HCT116 (cell line): Measurements from ENCODE around the gene TMEM187. TPM values are rescaled to one million over a fixed set of nuclear protein-coding genes. Genes with fewer than 3 reads are reported as not detected.

Experiments
- ATAC-seq: fragments of 200-7000 bp; cut with Tn5 transposase; 2 replicates; pipeline ENCODE4 v1.9.1; 2020; ENCODE audit warnings: mild to moderate bottlenecking, moderate library complexity
- BruUV-seq: library from RNA; stranded (reverse); fragments of 400-500 nt; replicated peaks from 2 replicates; lab custom pipeline; 2021; lab: Mats Ljungman, UMichigan
- CTCF ChIA-PET: fragments of 300-600 bp; sonication (Branson Sonifier 250); formaldehyde crosslinking; loops from one replicate; lab custom pipeline; 2021; ENCODE audit warnings: antibody characterized with exemption; lab: Charles Lee
- POLR2A ChIA-PET: fragments of 300-600, 350-600 bp; sonication (Branson Sonifier 250); formaldehyde crosslinking; loops from one replicate; lab custom pipeline; 2021; ENCODE audit warnings: antibody characterized with exemption; lab: Charles Lee
- RAD21 ChIA-PET, 2 experiments: fragments of 300-600 bp; sonication (Branson Sonifier 250); formaldehyde crosslinking; loops; one replicate each; lab custom pipeline; 2023; ENCODE audit warnings: low total read pairs in 2 of 2; ENCODE audit not compliant: uncharacterized antibody in 2 of 2, unreplicated experiment in 2 of 2, low non-redundant PET in 1 of 2; lab: Charles Lee
- DNase-seq: peaks from one replicate; pipeline ENCODE4 v3.0.0-alpha.2; 2010; ENCODE audit warnings: low read depth, low spot score
- H2AFZ ChIP-seq: fragments of 200-600 bp; shearing (Covaris generic), sonication (generic); 2 replicates; pipeline ENCODE4 v1.6.1; 2017; ENCODE audit warnings: low read depth, mixed run types, mixed read lengths, antibody characterized with exemption, low read length; ENCODE audit not compliant: poor library complexity, severe bottlenecking
- H3K27ac ChIP-seq: 2 replicates; pipeline ENCODE4 v1.5.1; 2012; ENCODE audit warnings: low read depth, low read length
- H3K27me3 ChIP-seq: fragments of 200-600 bp; sonication (generic); 2 replicates; pipeline ENCODE4 v1.6.1; 2016; ENCODE audit warnings: mixed run types, low read length, mixed read lengths; ENCODE audit not compliant: insufficient read depth
- H3K36me3 ChIP-seq, 2 experiments: fragments of 200-500 bp in 1 of 2; fragments of 200-600 bp in 1 of 2; sonication (Bioruptor generic) in 1 of 2; sonication (generic) in 1 of 2; 2 replicates each; pipeline versions ENCODE4 v1.5.1 to v1.6.1; 2014 to 2016; ENCODE audit warnings: low read length in 2 of 2, inconsistent platforms in 1 of 2, mixed read lengths in 1 of 2, mixed run types in 1 of 2; ENCODE audit not compliant: insufficient read depth in 2 of 2, control insufficient read depth in 1 of 2
- H3K4me1 ChIP-seq, 2 experiments: fragments of 200-600 bp in 1 of 2; sonication (generic) in 1 of 2; 2 replicates each; pipeline versions ENCODE4 v1.5.1 to v1.6.1; 2012 to 2017; ENCODE audit warnings: low read length in 2 of 2, inconsistent platforms in 1 of 2, mild to moderate bottlenecking in 1 of 2, mixed read lengths in 1 of 2, mixed run types in 1 of 2, moderate library complexity in 1 of 2; ENCODE audit not compliant: insufficient read depth in 2 of 2, control insufficient read depth in 1 of 2
- H3K4me2 ChIP-seq: fragments of 200-600 bp; sonication (generic); 2 replicates; pipeline ENCODE4 v1.6.1; 2017; ENCODE audit warnings: mixed run types, low read length, mixed read lengths
- H3K4me3 ChIP-seq, 2 experiments: fragments of 200-600 bp in 1 of 2; sonication (generic) in 1 of 2; replicated peaks in 1 of 2; 2 replicates each; pipeline ENCODE4 v1.5.1; 2011 to 2016; ENCODE audit warnings: low read length in 2 of 2, control low read depth in 1 of 2, low read depth in 1 of 2, mild to moderate bottlenecking in 1 of 2, mixed read lengths in 1 of 2, mixed run types in 1 of 2
- H3K79me2 ChIP-seq: fragments of 200-600 bp; sonication (generic); 2 replicates; pipeline ENCODE4 v1.6.1; 2017; ENCODE audit warnings: mild to moderate bottlenecking, mixed run types, low read length, moderate library complexity, mixed read lengths; ENCODE audit not compliant: insufficient read depth
- H3K9ac ChIP-seq: fragments of 200-600 bp; sonication (generic); 2 replicates; pipeline ENCODE4 v1.6.1; 2016; ENCODE audit warnings: low read length, mixed read lengths
- H3K9me2 ChIP-seq: fragments of 200-600 bp; sonication (generic), shearing (Covaris generic); 2 replicates; pipeline ENCODE4 v1.6.1; 2017; ENCODE audit warnings: mixed run types, mild to moderate bottlenecking, moderate library complexity; ENCODE audit not compliant: insufficient read depth
- H3K9me3 ChIP-seq, 2 experiments: fragments of 200-500 bp in 1 of 2; fragments of 200-600 bp in 1 of 2; sonication (Bioruptor generic) in 1 of 2; sonication (generic) in 1 of 2; 2 replicates each; pipeline ENCODE4 v1.6.1; 2014 to 2017; ENCODE audit warnings: low read length in 2 of 2, mixed read lengths in 2 of 2, inconsistent platforms in 1 of 2, low read depth in 1 of 2, mild to moderate bottlenecking in 1 of 2, mixed run types in 1 of 2, moderate library complexity in 1 of 2; ENCODE audit not compliant: control insufficient read depth in 1 of 2, insufficient read depth in 1 of 2
- H4K20me1 ChIP-seq: fragments of 200-600 bp; sonication (generic), shearing (Covaris generic); 2 replicates; pipeline ENCODE4 v1.6.1; 2017; ENCODE audit warnings: mixed run types, mild to moderate bottlenecking, moderate library complexity; ENCODE audit not compliant: insufficient read depth
- CBX3 ChIP-seq: IDR thresholded peaks from 2 replicates; pipeline ENCODE4 v1.6.1; 2012; ENCODE audit warnings: low read depth
- CEBPB ChIP-seq: IDR thresholded peaks from 2 replicates; pipeline ENCODE4 v1.6.1; 2012; ENCODE audit warnings: low read depth
- EGR1 ChIP-seq: IDR thresholded peaks from 2 replicates; pipeline ENCODE4 v1.6.1; 2012; ENCODE audit warnings: low read depth
- JUND ChIP-seq: IDR thresholded peaks from 2 replicates; pipeline ENCODE4 v1.6.1; 2012
- POLR2AphosphoS5 ChIP-seq: IDR thresholded peaks from 2 replicates; pipeline ENCODE4 v1.6.1; 2011; ENCODE audit warnings: mild to moderate bottlenecking, low read depth, low read length, moderate library complexity
- RAD21 ChIP-seq: IDR thresholded peaks from 2 replicates; pipeline ENCODE4 v1.6.1; 2012; ENCODE audit warnings: low read depth, mild to moderate bottlenecking
- SRF ChIP-seq: IDR thresholded peaks from 2 replicates; pipeline ENCODE4 v1.6.1; 2012; ENCODE audit warnings: low read depth
- TCF7L2 ChIP-seq: IDR thresholded peaks from 2 replicates; pipeline ENCODE4 v1.7.0; 2011; ENCODE audit warnings: borderline replicate concordance, inconsistent platforms; ENCODE audit not compliant: insufficient read depth, insufficient read length; ENCODE audit errors: extremely low read depth
- intact Hi-C: fragments of 100-400 bp; cut with micrococcal nuclease; formaldehyde crosslinking; loops from 2 replicates; pipeline ENCODE4 v1.10.0; 2022
- total RNA-seq: library from RNA; stranded (reverse); gene quantifications from one replicate; pipeline ENCODE4 v1.2.1, GENCODE V29; 2021; ENCODE audit not compliant: unreplicated experiment
- TF ChIP-seq, protein P1 (sequence below): IDR thresholded peaks from 2 replicates; pipeline ENCODE4 v1.6.1; 2012
- TF ChIP-seq, protein P2 (sequence below): IDR thresholded peaks from 2 replicates; pipeline ENCODE4 v1.6.1; 2012; ENCODE audit warnings: low read depth
- TF ChIP-seq, protein P3 (sequence below): IDR thresholded peaks from 2 replicates; pipeline ENCODE4 v1.6.1; 2011; ENCODE audit warnings: mild to moderate bottlenecking, low read length, moderate library complexity; ENCODE audit not compliant: insufficient replicate concordance; ENCODE audit errors: extremely low read depth
- TF ChIP-seq, protein P4 (sequence below), 3 experiments: fragments of 200-600 bp in 1 of 3; sonication (generic) in 1 of 3; IDR thresholded peaks in 2 of 3; conservative IDR thresholded peaks in 1 of 3; 2 replicates each; pipeline ENCODE4 v1.5.1; 2012 to 2017; ENCODE audit warnings: low read depth in 2 of 3, low read length in 2 of 3, antibody characterized with exemption in 1 of 3, borderline replicate concordance in 1 of 3, control low read depth in 1 of 3, mild to moderate bottlenecking in 1 of 3, mixed read lengths in 1 of 3, mixed run types in 1 of 3, moderate library complexity in 1 of 3; ENCODE audit not compliant: insufficient read depth in 1 of 3

The TMEM187 gene
- total RNA-seq, 1 experiment from 2014 or later, result 12.6 TPM

DNA sequence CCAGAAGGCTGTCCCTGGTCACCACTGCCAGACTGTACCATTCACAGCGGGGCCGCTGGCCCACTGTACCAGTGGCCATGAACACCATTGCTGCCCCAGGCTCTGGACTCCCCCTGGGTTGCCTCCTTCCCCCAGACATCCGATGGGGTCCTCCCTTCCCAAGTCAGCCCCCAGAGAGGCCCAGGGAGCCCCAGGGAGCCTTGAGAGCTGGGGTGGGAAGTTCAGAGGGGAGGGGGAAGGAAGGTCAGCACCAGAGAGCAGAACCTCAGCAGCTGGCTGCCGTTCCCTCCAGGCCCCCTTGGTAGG, 46.0 kb upstream of the TMEM187 start:
- TF ChIP-seq, protein P1, sequence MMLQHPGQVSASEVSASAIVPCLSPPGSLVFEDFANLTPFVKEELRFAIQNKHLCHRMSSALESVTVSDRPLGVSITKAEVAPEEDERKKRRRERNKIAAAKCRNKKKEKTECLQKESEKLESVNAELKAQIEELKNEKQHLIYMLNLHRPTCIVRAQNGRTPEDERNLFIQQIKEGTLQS, result no peak
- TF ChIP-seq, protein P2, sequence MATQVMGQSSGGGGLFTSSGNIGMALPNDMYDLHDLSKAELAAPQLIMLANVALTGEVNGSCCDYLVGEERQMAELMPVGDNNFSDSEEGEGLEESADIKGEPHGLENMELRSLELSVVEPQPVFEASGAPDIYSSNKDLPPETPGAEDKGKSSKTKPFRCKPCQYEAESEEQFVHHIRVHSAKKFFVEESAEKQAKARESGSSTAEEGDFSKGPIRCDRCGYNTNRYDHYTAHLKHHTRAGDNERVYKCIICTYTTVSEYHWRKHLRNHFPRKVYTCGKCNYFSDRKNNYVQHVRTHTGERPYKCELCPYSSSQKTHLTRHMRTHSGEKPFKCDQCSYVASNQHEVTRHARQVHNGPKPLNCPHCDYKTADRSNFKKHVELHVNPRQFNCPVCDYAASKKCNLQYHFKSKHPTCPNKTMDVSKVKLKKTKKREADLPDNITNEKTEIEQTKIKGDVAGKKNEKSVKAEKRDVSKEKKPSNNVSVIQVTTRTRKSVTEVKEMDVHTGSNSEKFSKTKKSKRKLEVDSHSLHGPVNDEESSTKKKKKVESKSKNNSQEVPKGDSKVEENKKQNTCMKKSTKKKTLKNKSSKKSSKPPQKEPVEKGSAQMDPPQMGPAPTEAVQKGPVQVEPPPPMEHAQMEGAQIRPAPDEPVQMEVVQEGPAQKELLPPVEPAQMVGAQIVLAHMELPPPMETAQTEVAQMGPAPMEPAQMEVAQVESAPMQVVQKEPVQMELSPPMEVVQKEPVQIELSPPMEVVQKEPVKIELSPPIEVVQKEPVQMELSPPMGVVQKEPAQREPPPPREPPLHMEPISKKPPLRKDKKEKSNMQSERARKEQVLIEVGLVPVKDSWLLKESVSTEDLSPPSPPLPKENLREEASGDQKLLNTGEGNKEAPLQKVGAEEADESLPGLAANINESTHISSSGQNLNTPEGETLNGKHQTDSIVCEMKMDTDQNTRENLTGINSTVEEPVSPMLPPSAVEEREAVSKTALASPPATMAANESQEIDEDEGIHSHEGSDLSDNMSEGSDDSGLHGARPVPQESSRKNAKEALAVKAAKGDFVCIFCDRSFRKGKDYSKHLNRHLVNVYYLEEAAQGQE, result no peak
- TF ChIP-seq CBX3 (no peak), CEBPB (no peak), POLR2AphosphoS5 (no peak), RAD21 (no peak), JUND (no peak), EGR1 (no peak), SRF (no peak), TCF7L2 (no peak)
- TF ChIP-seq, protein P3, sequence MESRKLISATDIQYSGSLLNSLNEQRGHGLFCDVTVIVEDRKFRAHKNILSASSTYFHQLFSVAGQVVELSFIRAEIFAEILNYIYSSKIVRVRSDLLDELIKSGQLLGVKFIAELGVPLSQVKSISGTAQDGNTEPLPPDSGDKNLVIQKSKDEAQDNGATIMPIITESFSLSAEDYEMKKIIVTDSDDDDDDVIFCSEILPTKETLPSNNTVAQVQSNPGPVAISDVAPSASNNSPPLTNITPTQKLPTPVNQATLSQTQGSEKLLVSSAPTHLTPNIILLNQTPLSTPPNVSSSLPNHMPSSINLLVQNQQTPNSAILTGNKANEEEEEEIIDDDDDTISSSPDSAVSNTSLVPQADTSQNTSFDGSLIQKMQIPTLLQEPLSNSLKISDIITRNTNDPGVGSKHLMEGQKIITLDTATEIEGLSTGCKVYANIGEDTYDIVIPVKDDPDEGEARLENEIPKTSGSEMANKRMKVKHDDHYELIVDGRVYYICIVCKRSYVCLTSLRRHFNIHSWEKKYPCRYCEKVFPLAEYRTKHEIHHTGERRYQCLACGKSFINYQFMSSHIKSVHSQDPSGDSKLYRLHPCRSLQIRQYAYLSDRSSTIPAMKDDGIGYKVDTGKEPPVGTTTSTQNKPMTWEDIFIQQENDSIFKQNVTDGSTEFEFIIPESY, result no peak
- TF ChIP-seq, protein P4, sequence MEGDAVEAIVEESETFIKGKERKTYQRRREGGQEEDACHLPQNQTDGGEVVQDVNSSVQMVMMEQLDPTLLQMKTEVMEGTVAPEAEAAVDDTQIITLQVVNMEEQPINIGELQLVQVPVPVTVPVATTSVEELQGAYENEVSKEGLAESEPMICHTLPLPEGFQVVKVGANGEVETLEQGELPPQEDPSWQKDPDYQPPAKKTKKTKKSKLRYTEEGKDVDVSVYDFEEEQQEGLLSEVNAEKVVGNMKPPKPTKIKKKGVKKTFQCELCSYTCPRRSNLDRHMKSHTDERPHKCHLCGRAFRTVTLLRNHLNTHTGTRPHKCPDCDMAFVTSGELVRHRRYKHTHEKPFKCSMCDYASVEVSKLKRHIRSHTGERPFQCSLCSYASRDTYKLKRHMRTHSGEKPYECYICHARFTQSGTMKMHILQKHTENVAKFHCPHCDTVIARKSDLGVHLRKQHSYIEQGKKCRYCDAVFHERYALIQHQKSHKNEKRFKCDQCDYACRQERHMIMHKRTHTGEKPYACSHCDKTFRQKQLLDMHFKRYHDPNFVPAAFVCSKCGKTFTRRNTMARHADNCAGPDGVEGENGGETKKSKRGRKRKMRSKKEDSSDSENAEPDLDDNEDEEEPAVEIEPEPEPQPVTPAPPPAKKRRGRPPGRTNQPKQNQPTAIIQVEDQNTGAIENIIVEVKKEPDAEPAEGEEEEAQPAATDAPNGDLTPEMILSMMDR (IDR thresholded peaks at IDR 0.05 in 2 of 3, conservative IDR thresholded peaks at IDR 0.05 in 1 of 3; ENCODE audit: borderline replicate concordance in 1 of 3, insufficient read depth in 1 of 3, low read depth in 2 of 3, low read length in 2 of 3), result no peak
- no TSS peak for BruUV-seq
- no peaks in the 10 kb centered on the region for H4K20me1 ChIP-seq
- H3K79me2 ChIP-seq, result peaks cover 28% of the 10 kb centered on the region; the same call in 1 of the 2 replicates
- ChIA-PET CTCF (interaction anchor here (0.8 to 2.5 kb wide), 2 partner anchors 15 to 21 kb away, joined by 3 to 14 read pairs; no protein-coding TSS in a partner anchor), RAD21 (no interaction called here), POLR2A (interaction anchor here (1.0 kb wide), 2 partner anchors 45 to 63 kb away, joined by 3 to 5 read pairs; partner anchors contain the start of genes HCFC1 and TMEM187)
- peak overlapping the region; percentile 99 for H3K27ac ChIP-seq
- peak overlapping the region; percentile 87 for H3K4me2 ChIP-seq
- peak overlapping the region; percentile 69 to 71 for H3K4me3 ChIP-seq
- H3K36me3 ChIP-seq, result peaks cover 0 to 5% of the 10 kb centered on the region in 2 experiments; a peak in 2 of 4 replicates
- peaks cover 22 to 43% of the 10 kb centered on the region in 2 experiments for H3K4me1 ChIP-seq
- H3K27me3 ChIP-seq, result no peaks in the 10 kb centered on the region
- H2AFZ ChIP-seq, result no peak overlapping the region
- H3K9ac ChIP-seq, result peak overlapping the region; percentile 80
- intact Hi-C loops, result no loop called here
- DNase-seq, result no peak
- peak; percentile 6 for ATAC-seq
- no peaks in the 10 kb centered on the region for H3K9me2 ChIP-seq
- no peaks in the 10 kb centered on the region for H3K9me3 ChIP-seq
